HCT116 (cell line): ENCODE results near the gene GLDC. TPM values are rescaled to one million over a fixed set of nuclear protein-coding genes. Genes with fewer than 3 reads are reported as not detected.

Experiments
- ATAC-seq: fragments of 200-7000 bp; cut with Tn5 transposase; 2 replicates; pipeline ENCODE4 v1.9.1; 2020; ENCODE audit warnings: mild to moderate bottlenecking, moderate library complexity
- BruUV-seq: library from RNA; stranded (reverse); fragments of 400-500 nt; replicated peaks from 2 replicates; lab custom pipeline; 2021; lab: Mats Ljungman, UMichigan
- CTCF ChIA-PET: fragments of 300-600 bp; sonication (Branson Sonifier 250); formaldehyde crosslinking; loops from one replicate; lab custom pipeline; 2021; ENCODE audit warnings: antibody characterized with exemption; lab: Charles Lee
- POLR2A ChIA-PET: fragments of 300-600, 350-600 bp; sonication (Branson Sonifier 250); formaldehyde crosslinking; loops from one replicate; lab custom pipeline; 2021; ENCODE audit warnings: antibody characterized with exemption; lab: Charles Lee
- RAD21 ChIA-PET, 2 experiments: fragments of 300-600 bp; sonication (Branson Sonifier 250); formaldehyde crosslinking; loops; one replicate each; lab custom pipeline; 2023; ENCODE audit warnings: low total read pairs in 2 of 2; ENCODE audit not compliant: uncharacterized antibody in 2 of 2, unreplicated experiment in 2 of 2, low non-redundant PET in 1 of 2; lab: Charles Lee
- DNase-seq: peaks from one replicate; pipeline ENCODE4 v3.0.0-alpha.2; 2010; ENCODE audit warnings: low read depth, low spot score
- H2AFZ ChIP-seq: fragments of 200-600 bp; shearing (Covaris generic), sonication (generic); 2 replicates; pipeline ENCODE4 v1.6.1; 2017; ENCODE audit warnings: low read depth, mixed run types, mixed read lengths, antibody characterized with exemption, low read length; ENCODE audit not compliant: poor library complexity, severe bottlenecking
- H3K27ac ChIP-seq: 2 replicates; pipeline ENCODE4 v1.5.1; 2012; ENCODE audit warnings: low read depth, low read length
- H3K27me3 ChIP-seq: fragments of 200-600 bp; sonication (generic); 2 replicates; pipeline ENCODE4 v1.6.1; 2016; ENCODE audit warnings: mixed run types, low read length, mixed read lengths; ENCODE audit not compliant: insufficient read depth
- H3K36me3 ChIP-seq, 2 experiments: fragments of 200-500 bp in 1 of 2; fragments of 200-600 bp in 1 of 2; sonication (Bioruptor generic) in 1 of 2; sonication (generic) in 1 of 2; 2 replicates each; pipeline versions ENCODE4 v1.5.1 to v1.6.1; 2014 to 2016; ENCODE audit warnings: low read length in 2 of 2, inconsistent platforms in 1 of 2, mixed read lengths in 1 of 2, mixed run types in 1 of 2; ENCODE audit not compliant: insufficient read depth in 2 of 2, control insufficient read depth in 1 of 2
- H3K4me1 ChIP-seq, 2 experiments: fragments of 200-600 bp in 1 of 2; sonication (generic) in 1 of 2; 2 replicates each; pipeline versions ENCODE4 v1.5.1 to v1.6.1; 2012 to 2017; ENCODE audit warnings: low read length in 2 of 2, inconsistent platforms in 1 of 2, mild to moderate bottlenecking in 1 of 2, mixed read lengths in 1 of 2, mixed run types in 1 of 2, moderate library complexity in 1 of 2; ENCODE audit not compliant: insufficient read depth in 2 of 2, control insufficient read depth in 1 of 2
- H3K4me2 ChIP-seq: fragments of 200-600 bp; sonication (generic); 2 replicates; pipeline ENCODE4 v1.6.1; 2017; ENCODE audit warnings: mixed run types, low read length, mixed read lengths
- H3K4me3 ChIP-seq, 2 experiments: fragments of 200-600 bp in 1 of 2; sonication (generic) in 1 of 2; replicated peaks in 1 of 2; 2 replicates each; pipeline ENCODE4 v1.5.1; 2011 to 2016; ENCODE audit warnings: low read length in 2 of 2, control low read depth in 1 of 2, low read depth in 1 of 2, mild to moderate bottlenecking in 1 of 2, mixed read lengths in 1 of 2, mixed run types in 1 of 2
- H3K79me2 ChIP-seq: fragments of 200-600 bp; sonication (generic); 2 replicates; pipeline ENCODE4 v1.6.1; 2017; ENCODE audit warnings: mild to moderate bottlenecking, mixed run types, low read length, moderate library complexity, mixed read lengths; ENCODE audit not compliant: insufficient read depth
- H3K9ac ChIP-seq: fragments of 200-600 bp; sonication (generic); 2 replicates; pipeline ENCODE4 v1.6.1; 2016; ENCODE audit warnings: low read length, mixed read lengths
- H3K9me2 ChIP-seq: fragments of 200-600 bp; sonication (generic), shearing (Covaris generic); 2 replicates; pipeline ENCODE4 v1.6.1; 2017; ENCODE audit warnings: mixed run types, mild to moderate bottlenecking, moderate library complexity; ENCODE audit not compliant: insufficient read depth
- H3K9me3 ChIP-seq, 2 experiments: fragments of 200-500 bp in 1 of 2; fragments of 200-600 bp in 1 of 2; sonication (Bioruptor generic) in 1 of 2; sonication (generic) in 1 of 2; 2 replicates each; pipeline ENCODE4 v1.6.1; 2014 to 2017; ENCODE audit warnings: low read length in 2 of 2, mixed read lengths in 2 of 2, inconsistent platforms in 1 of 2, low read depth in 1 of 2, mild to moderate bottlenecking in 1 of 2, mixed run types in 1 of 2, moderate library complexity in 1 of 2; ENCODE audit not compliant: control insufficient read depth in 1 of 2, insufficient read depth in 1 of 2
- H4K20me1 ChIP-seq: fragments of 200-600 bp; sonication (generic), shearing (Covaris generic); 2 replicates; pipeline ENCODE4 v1.6.1; 2017; ENCODE audit warnings: mixed run types, mild to moderate bottlenecking, moderate library complexity; ENCODE audit not compliant: insufficient read depth
- CEBPB ChIP-seq: IDR thresholded peaks from 2 replicates; pipeline ENCODE4 v1.6.1; 2012; ENCODE audit warnings: low read depth
- CTCF ChIP-seq, 3 experiments: fragments of 200-600 bp in 1 of 3; sonication (generic) in 1 of 3; IDR thresholded peaks in 2 of 3; conservative IDR thresholded peaks in 1 of 3; 2 replicates each; pipeline ENCODE4 v1.5.1; 2012 to 2017; ENCODE audit warnings: low read depth in 2 of 3, low read length in 2 of 3, antibody characterized with exemption in 1 of 3, borderline replicate concordance in 1 of 3, control low read depth in 1 of 3, mild to moderate bottlenecking in 1 of 3, mixed read lengths in 1 of 3, mixed run types in 1 of 3, moderate library complexity in 1 of 3; ENCODE audit not compliant: insufficient read depth in 1 of 3
- EGR1 ChIP-seq: IDR thresholded peaks from 2 replicates; pipeline ENCODE4 v1.6.1; 2012; ENCODE audit warnings: low read depth
- ELF1 ChIP-seq: IDR thresholded peaks from 2 replicates; pipeline ENCODE4 v1.6.1; 2012; ENCODE audit warnings: low read depth, borderline replicate concordance
- EZH2 ChIP-seq: fragments of 200-600 bp; sonication (generic); IDR thresholded peaks from 2 replicates; pipeline ENCODE4 v1.6.1; 2017; ENCODE audit warnings: antibody characterized with exemption, mixed run types
- EZH2phosphoT487 ChIP-seq: fragments of 200-600 bp; IDR thresholded peaks from 2 replicates; pipeline ENCODE4 v1.6.1; 2018; ENCODE audit warnings: antibody characterized with exemption, borderline replicate concordance
- FOSL1 ChIP-seq: IDR thresholded peaks from 2 replicates; pipeline ENCODE4 v1.6.1; 2012; ENCODE audit warnings: low read depth
- JUND ChIP-seq: IDR thresholded peaks from 2 replicates; pipeline ENCODE4 v1.6.1; 2012
- POLR2A ChIP-seq: IDR thresholded peaks from 2 replicates; pipeline ENCODE4 v1.7.0; 2011; ENCODE audit warnings: borderline replicate concordance; ENCODE audit not compliant: insufficient read depth, insufficient read length; ENCODE audit errors: extremely low read depth
- POLR2AphosphoS5 ChIP-seq: IDR thresholded peaks from 2 replicates; pipeline ENCODE4 v1.6.1; 2011; ENCODE audit warnings: mild to moderate bottlenecking, low read depth, low read length, moderate library complexity
- RAD21 ChIP-seq: IDR thresholded peaks from 2 replicates; pipeline ENCODE4 v1.6.1; 2012; ENCODE audit warnings: low read depth, mild to moderate bottlenecking
- SIN3A ChIP-seq: IDR thresholded peaks from 2 replicates; pipeline ENCODE4 v1.6.1; 2012; ENCODE audit warnings: low read depth
- SRF ChIP-seq: IDR thresholded peaks from 2 replicates; pipeline ENCODE4 v1.6.1; 2012; ENCODE audit warnings: low read depth
- ZBTB33 ChIP-seq: IDR thresholded peaks from 2 replicates; pipeline ENCODE4 v1.6.1; 2011; ENCODE audit warnings: mild to moderate bottlenecking, low read length, moderate library complexity; ENCODE audit not compliant: insufficient replicate concordance; ENCODE audit errors: extremely low read depth
- intact Hi-C: fragments of 100-400 bp; cut with micrococcal nuclease; formaldehyde crosslinking; loops from 2 replicates; pipeline ENCODE4 v1.10.0; 2022
- total RNA-seq: library from RNA; stranded (reverse); gene quantifications from one replicate; pipeline ENCODE4 v1.2.1, GENCODE V29; 2021; ENCODE audit not compliant: unreplicated experiment
- TF ChIP-seq, protein P1 (sequence below): IDR thresholded peaks from 2 replicates; pipeline ENCODE4 v1.6.1; 2012
- TF ChIP-seq, protein P2 (sequence below): IDR thresholded peaks from 2 replicates; pipeline ENCODE4 v1.6.1; 2012

GLDC gene
- total RNA-seq, 1 experiment from 2014 or later, result 4.9 TPM

DNA sequence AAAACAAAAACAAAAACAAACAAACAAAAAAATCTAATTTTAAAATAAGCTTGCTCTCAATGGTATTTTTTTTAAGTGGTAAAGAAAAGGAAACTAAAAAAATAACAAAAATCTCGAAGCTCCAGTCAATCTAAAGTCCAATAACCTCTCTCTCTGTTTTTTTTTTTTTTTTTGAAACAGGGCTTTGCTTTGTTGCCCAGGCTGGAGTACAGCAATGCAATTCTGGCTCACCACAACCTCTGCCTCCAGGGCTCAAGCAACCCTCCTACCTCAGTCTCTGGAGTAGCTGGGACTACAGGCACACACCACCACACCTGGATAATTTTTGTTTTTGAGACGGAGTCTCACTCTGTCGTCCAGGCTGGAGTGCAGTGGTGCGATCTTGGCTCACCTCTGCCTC, 25.9 kb upstream of the GLDC start:
- ChIA-PET POLR2A (interaction anchor here (1.5 kb wide), 1 partner anchor 10 kb away, joined by 3 read pairs; no protein-coding TSS in a partner anchor), CTCF (interaction anchor here (1.0 kb wide), 1 partner anchor 87 kb away, joined by 3 read pairs; no protein-coding TSS in a partner anchor), RAD21 (no interaction called here)
- Histone ChIP-seq H3K27ac (no peak overlapping the region), H4K20me1 (no peaks in the 10 kb centered on the region), H3K4me1 (no peaks in the 10 kb centered on the region), H3K36me3 (no peaks in the 10 kb centered on the region; a peak in 1 of 4 replicates), H3K4me3 (no peak overlapping the region), H3K9me2 (no peaks in the 10 kb centered on the region), H3K9ac (no peak overlapping the region), H3K79me2 (no peaks in the 10 kb centered on the region), H3K27me3 (no peaks in the 10 kb centered on the region), H2AFZ (no peak overlapping the region), H3K4me2 (no peak overlapping the region)
- no TSS peak for BruUV-seq
- ATAC-seq (no peak), DNase-seq (no peak)
- intact Hi-C loops, result loop anchor here (10.0 kb wide), 1 partner anchor 617 kb away; no protein-coding TSS in a partner anchor
- TF ChIP-seq, protein P1, sequence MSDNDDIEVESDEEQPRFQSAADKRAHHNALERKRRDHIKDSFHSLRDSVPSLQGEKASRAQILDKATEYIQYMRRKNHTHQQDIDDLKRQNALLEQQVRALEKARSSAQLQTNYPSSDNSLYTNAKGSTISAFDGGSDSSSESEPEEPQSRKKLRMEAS, result no peak
- TF ChIP-seq, protein P2, sequence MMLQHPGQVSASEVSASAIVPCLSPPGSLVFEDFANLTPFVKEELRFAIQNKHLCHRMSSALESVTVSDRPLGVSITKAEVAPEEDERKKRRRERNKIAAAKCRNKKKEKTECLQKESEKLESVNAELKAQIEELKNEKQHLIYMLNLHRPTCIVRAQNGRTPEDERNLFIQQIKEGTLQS, result no peak
- no peak for TF ChIP-seq SIN3A
- TF ChIP-seq EZH2, result no peak
- TF ChIP-seq CTCF (IDR thresholded peaks at IDR 0.05 in 2 of 3, conservative IDR thresholded peaks at IDR 0.05 in 1 of 3; ENCODE audit: borderline replicate concordance in 1 of 3, insufficient read depth in 1 of 3, low read depth in 2 of 3, low read length in 2 of 3), result no peak
- no peak for TF ChIP-seq EGR1
- TF ChIP-seq CEBPB, result no peak
- TF ChIP-seq ZBTB33, result no peak
- TF ChIP-seq JUND, result no peak
- no peak for TF ChIP-seq POLR2AphosphoS5
- TF ChIP-seq ELF1, result no peak
- TF ChIP-seq RAD21, result no peak
- TF ChIP-seq FOSL1, result no peak
- no peak for TF ChIP-seq SRF
- no peak for TF ChIP-seq EZH2phosphoT487
- TF ChIP-seq POLR2A, result no peak
- TF ChIP-seq, all 23 proteins: peak for 0
- H3K9me3 ChIP-seq, result no peaks in the 10 kb centered on the region
